ENCODE results near the gene ZNF546. TPM values are rescaled to one million over a fixed set of nuclear protein-coding genes. Genes with fewer than 3 reads are reported as not detected.
A peak's percentile ranks its signal among the peaks of the same experiment; 100 is the strongest.
"Not testable (repeated sequence)": the region's sequence is repeated elsewhere in the genome, so short reads cannot be mapped to it uniquely, and the experiment has no call there.

Gene ZNF546
- total RNA-seq, 2 experiments from 2014 or later: 2.3 to 9.3 TPM

DNA sequence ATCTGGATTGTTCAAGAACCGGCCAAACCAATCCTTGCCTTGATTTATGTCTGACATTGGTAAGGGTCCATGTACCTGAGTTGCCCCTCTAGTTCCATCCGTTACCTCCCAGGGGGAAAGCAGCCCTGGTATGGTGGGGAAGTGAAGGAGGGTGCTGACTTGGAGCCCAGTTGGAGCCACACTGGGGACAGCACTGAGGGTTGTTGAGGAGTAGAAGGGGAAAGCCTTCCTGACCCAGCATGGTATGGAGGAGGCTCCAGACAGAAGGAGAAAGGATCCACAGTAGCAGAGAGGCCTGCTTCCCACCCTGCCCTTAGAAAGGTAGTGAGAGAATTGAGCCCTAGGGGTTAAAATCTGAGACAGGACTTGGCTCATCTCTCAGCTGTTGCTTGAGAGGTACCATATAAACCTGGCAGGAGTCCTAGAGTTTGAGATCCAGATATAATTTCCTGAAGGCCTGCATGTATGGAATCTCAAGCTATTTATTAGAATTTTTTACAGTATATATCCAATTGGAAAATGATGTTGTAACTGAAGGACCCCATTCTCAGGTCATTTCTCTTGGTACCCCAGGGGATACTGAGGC lies 45.7 kb upstream of the ZNF546 start:
- Histone ChIP-seq H3K36me3 (ENCODE audit: insufficient read depth, low read length) (peaks cover 14% of the 10 kb centered on the region), H3K27ac (ENCODE audit: low read depth, low read length, poor library complexity, severe bottlenecking) (peak overlapping the region; percentile 5), H3K4me1 (ENCODE audit: insufficient read depth, low read length, poor library complexity, severe bottlenecking) (peaks cover 57% of the 10 kb centered on the region), H3K9me2 (ENCODE audit: insufficient read depth, low read length) (no peaks in the 10 kb centered on the region), H3K4me2 (ENCODE audit: low read length) (peak overlapping the region; percentile 72; the same call in 1 of the 2 replicates), H2AFZ (ENCODE audit: low read length) (no peak overlapping the region; the same call in 1 of the 2 replicates), H3K4me3 (ENCODE audit: low read depth, low read length, poor library complexity, severe bottlenecking) (no peak overlapping the region), H3K9me3 (ENCODE audit: low read length) (peaks cover 34% of the 10 kb centered on the region), H4K20me1 (ENCODE audit: insufficient read depth, low read length) (no peaks in the 10 kb centered on the region), H3K79me2 (ENCODE audit: insufficient read depth, low read depth, low read length) (no peaks in the 10 kb centered on the region)
- ChIA-PET CTCF (ENCODE audit: unreplicated experiment) (interaction anchor here (1.1 kb wide), 1 partner anchor 20 kb away, joined by 3 read pairs; the partner anchor contains the start of gene PSMC4), POLR2A (interaction anchor here (0.9 to 1.6 kb wide), 2 partner anchors 10 to 20 kb away, joined by 3 to 4 read pairs; partner anchors contain the start of gene PSMC4)
- TF ChIP-seq EZH2phosphoT487 (IDR thresholded peaks at IDR 0.05; ENCODE audit: borderline replicate concordance, low read depth, low read length): no peak
- BruUV-seq (replicated peaks): no TSS peak
- intact Hi-C loops (cut with micrococcal nuclease; ENCODE audit: unreplicated experiment): loop anchor here (10.0 kb wide), 1 partner anchor 546 kb away; the partner anchor contains the start of gene ZFP36
- no peak for DNase-seq (ENCODE audit: low spot score)

DNA sequence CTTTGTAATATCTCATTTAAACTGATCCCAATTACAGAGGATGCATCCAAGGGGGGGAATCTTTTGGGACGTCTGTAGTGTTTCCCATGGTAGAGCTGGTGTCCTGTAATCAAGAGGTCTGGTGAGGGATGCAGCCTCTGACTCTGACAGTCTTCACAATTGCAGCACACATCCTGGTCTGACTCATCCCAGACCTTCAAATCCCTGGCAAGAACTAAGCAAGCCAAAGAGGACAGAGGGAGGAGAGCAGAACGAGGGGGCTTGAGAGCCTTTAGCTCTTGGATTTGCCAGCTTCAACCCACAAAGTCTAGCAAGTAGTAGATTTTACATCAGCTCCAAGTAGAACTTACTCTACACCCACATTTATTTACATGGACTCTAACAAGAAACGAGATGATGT lies 45.2 kb upstream of the ZNF546 start:
- peak overlapping the region; percentile 96 for H3K27ac ChIP-seq (ENCODE audit: low read depth, low read length, poor library complexity, severe bottlenecking)
- H3K9me3 ChIP-seq (ENCODE audit: low read length): peaks cover 34% of the 10 kb centered on the region
- no peaks in the 10 kb centered on the region for H4K20me1 ChIP-seq (ENCODE audit: insufficient read depth, low read length)
- TF ChIP-seq, protein P1, sequence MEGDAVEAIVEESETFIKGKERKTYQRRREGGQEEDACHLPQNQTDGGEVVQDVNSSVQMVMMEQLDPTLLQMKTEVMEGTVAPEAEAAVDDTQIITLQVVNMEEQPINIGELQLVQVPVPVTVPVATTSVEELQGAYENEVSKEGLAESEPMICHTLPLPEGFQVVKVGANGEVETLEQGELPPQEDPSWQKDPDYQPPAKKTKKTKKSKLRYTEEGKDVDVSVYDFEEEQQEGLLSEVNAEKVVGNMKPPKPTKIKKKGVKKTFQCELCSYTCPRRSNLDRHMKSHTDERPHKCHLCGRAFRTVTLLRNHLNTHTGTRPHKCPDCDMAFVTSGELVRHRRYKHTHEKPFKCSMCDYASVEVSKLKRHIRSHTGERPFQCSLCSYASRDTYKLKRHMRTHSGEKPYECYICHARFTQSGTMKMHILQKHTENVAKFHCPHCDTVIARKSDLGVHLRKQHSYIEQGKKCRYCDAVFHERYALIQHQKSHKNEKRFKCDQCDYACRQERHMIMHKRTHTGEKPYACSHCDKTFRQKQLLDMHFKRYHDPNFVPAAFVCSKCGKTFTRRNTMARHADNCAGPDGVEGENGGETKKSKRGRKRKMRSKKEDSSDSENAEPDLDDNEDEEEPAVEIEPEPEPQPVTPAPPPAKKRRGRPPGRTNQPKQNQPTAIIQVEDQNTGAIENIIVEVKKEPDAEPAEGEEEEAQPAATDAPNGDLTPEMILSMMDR (conservative IDR thresholded peaks at IDR 0.05; ENCODE audit: low read length): no peak
- no peak for TF ChIP-seq EZH2phosphoT487 (IDR thresholded peaks at IDR 0.05; ENCODE audit: borderline replicate concordance, low read depth, low read length)
- no peak for DNase-seq (ENCODE audit: low spot score)
- no TSS peak for BruUV-seq (replicated peaks)
- H3K4me1 ChIP-seq (ENCODE audit: insufficient read depth, low read length, poor library complexity, severe bottlenecking): peaks cover 63% of the 10 kb centered on the region
- H3K79me2 ChIP-seq (ENCODE audit: insufficient read depth, low read depth, low read length): no peaks in the 10 kb centered on the region
- intact Hi-C loops (cut with micrococcal nuclease; ENCODE audit: unreplicated experiment): loop anchor here (10.0 kb wide), 1 partner anchor 547 kb away; the partner anchor contains the start of gene ZFP36
- H3K4me3 ChIP-seq (ENCODE audit: low read depth, low read length, poor library complexity, severe bottlenecking): no peak overlapping the region
- H3K4me2 ChIP-seq (ENCODE audit: low read length): peak overlapping the region; percentile 72; the same call in 1 of the 2 replicates
- POLR2A ChIA-PET: interaction anchor here (0.9 to 1.6 kb wide), 2 partner anchors 10 to 19 kb away, joined by 3 to 4 read pairs; partner anchors contain the start of gene PSMC4
- H2AFZ ChIP-seq (ENCODE audit: low read length): no peak overlapping the region; the same call in 1 of the 2 replicates
- peaks cover 14% of the 10 kb centered on the region for H3K36me3 ChIP-seq (ENCODE audit: insufficient read depth, low read length)
- no peaks in the 10 kb centered on the region for H3K9me2 ChIP-seq (ENCODE audit: insufficient read depth, low read length)
- CTCF ChIA-PET (ENCODE audit: unreplicated experiment): interaction anchor here (1.1 kb wide), 1 partner anchor 19 kb away, joined by 3 read pairs; the partner anchor contains the start of gene PSMC4

- Histone ChIP-seq H2AFZ (ENCODE audit: low read length) (peak overlapping the region; percentile 84; the same call in 1 of the 2 replicates), H4K20me1 (ENCODE audit: insufficient read depth, low read length) (no peaks in the 10 kb centered on the region), H3K79me2 (ENCODE audit: insufficient read depth, low read depth, low read length) (no peaks in the 10 kb centered on the region), H3K9me3 (ENCODE audit: low read length) (peaks cover 34% of the 10 kb centered on the region), H3K9me2 (ENCODE audit: insufficient read depth, low read length) (no peaks in the 10 kb centered on the region), H3K4me2 (ENCODE audit: low read length) (peak overlapping the region; percentile 72), H3K4me3 (ENCODE audit: low read depth, low read length, poor library complexity, severe bottlenecking) (peak overlapping the region; percentile 53), H3K4me1 (ENCODE audit: insufficient read depth, low read length, poor library complexity, severe bottlenecking) (peaks cover 81% of the 10 kb centered on the region), H3K27ac (ENCODE audit: low read depth, low read length, poor library complexity, severe bottlenecking) (peak overlapping the region; percentile 96), H3K36me3 (ENCODE audit: insufficient read depth, low read length) (peaks cover 14% of the 10 kb centered on the region)
- no peak for DNase-seq (ENCODE audit: low spot score)
- no TSS peak for BruUV-seq (replicated peaks)
- TF ChIP-seq, protein P1 (conservative IDR thresholded peaks at IDR 0.05; ENCODE audit: low read length): no peak
- TF ChIP-seq EZH2phosphoT487 (IDR thresholded peaks at IDR 0.05; ENCODE audit: borderline replicate concordance, low read depth, low read length): no peak
- POLR2A ChIA-PET: interaction anchor here (0.5 to 1.6 kb wide), 3 partner anchors 11 to 35 kb away, joined by 3 to 19 read pairs (median 12); no protein-coding TSS in a partner anchor
- intact Hi-C loops (cut with micrococcal nuclease; ENCODE audit: unreplicated experiment): loop anchor here (10.0 kb wide), 1 partner anchor 549 kb away; the partner anchor contains the start of gene ZFP36
- CTCF ChIA-PET (ENCODE audit: unreplicated experiment): no interaction called here
Observed at GRCh38 chr19:39953915-39954314, 42.9 kb upstream of the ZNF546 start.

GRCh38 chr19:39957886-39958285 lies 39.0 kb upstream of the ZNF546 start:
- H4K20me1 ChIP-seq (ENCODE audit: insufficient read depth, low read length); H3K9me2 ChIP-seq (ENCODE audit: insufficient read depth, low read length); H3K4me3 ChIP-seq (ENCODE audit: low read depth, low read length, poor library complexity, severe bottlenecking); H3K79me2 ChIP-seq (ENCODE audit: insufficient read depth, low read depth, low read length); H3K9me3 ChIP-seq (ENCODE audit: low read length); BruUV-seq (replicated peaks); H3K36me3 ChIP-seq (ENCODE audit: insufficient read depth, low read length): not testable (repeated sequence)
- CTCF ChIA-PET (ENCODE audit: unreplicated experiment): interaction anchor here (1.6 kb wide), 1 partner anchor 12 kb away, joined by 3 read pairs; no protein-coding TSS in a partner anchor
- intact Hi-C loops (cut with micrococcal nuclease; ENCODE audit: unreplicated experiment): loop anchor here (2.0 to 10.0 kb wide), 2 partner anchors 17 to 553 kb away; partner anchors contain the start of gene ZFP36
- POLR2A ChIA-PET: interaction anchor here (0.6 to 1.6 kb wide), 6 partner anchors 9 to 449 kb away, joined by 3 to 5 read pairs (median 3); partner anchors contain the start of gene PSMC4
- H3K4me1 ChIP-seq (ENCODE audit: insufficient read depth, low read length, poor library complexity, severe bottlenecking): peaks cover 76% of the 10 kb centered on the region
- DNase-seq (ENCODE audit: low spot score): peak; percentile 75
- peak overlapping the region; percentile 62; the same call in 1 of the 2 replicates for H2AFZ ChIP-seq (ENCODE audit: low read length)
- H3K4me2 ChIP-seq (ENCODE audit: low read length): peak overlapping the region; percentile 33
- peak overlapping the region; percentile 76 for H3K27ac ChIP-seq (ENCODE audit: low read depth, low read length, poor library complexity, severe bottlenecking)
